Fibroblast of skin of back (primary cell): Measurements from ENCODE around the gene SYT17.

Experiments
- DNase-seq: peaks from one replicate; pipeline ENCODE4 v3.0.0-alpha.2; 2013

SYT17 gene

GRCh38 chr16:19223235-19224170 lies 55.5 kb downstream of the SYT17 start:
- DNase-seq = no peak

DNA sequence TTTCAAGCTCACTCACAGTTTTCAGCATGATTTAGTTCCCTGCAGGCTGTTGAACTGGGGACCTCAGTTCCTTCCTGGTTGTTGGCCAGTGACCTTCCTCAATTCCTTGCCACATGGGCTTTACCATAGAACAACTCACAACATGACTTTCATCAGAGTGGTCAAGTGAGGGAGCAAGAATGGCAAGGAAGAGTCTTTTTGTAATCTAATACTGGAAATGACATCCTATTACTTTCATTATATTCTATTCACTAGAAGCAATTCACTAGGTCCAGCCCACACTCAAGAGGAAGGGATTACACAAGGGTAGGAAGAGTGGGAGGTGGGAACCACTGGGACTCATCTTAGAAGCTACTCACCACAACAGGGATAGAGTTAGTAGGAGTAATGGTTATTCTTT lies 57.6 kb downstream of the SYT17 start:
- DNase-seq = no peak

DNA sequence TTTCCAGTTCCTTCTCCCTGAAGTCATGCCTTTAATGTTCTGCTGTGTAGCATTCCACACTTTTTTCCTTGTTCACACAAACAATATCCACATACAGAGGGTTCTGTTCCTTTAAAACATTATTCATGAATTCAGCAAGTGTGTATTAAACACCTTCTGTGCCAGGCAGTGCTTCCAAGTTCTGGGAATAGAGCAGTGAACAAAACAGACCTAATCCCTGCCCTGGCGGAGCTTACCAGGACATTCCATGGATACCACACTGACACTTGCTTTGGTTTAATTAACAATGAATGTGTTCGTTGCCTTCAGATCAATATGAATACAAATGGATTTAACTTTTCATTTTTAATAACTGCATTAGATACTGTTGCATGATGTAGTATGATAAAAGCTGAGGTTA lies 59.6 kb downstream of the SYT17 start:
- no peak for DNase-seq

DNA sequence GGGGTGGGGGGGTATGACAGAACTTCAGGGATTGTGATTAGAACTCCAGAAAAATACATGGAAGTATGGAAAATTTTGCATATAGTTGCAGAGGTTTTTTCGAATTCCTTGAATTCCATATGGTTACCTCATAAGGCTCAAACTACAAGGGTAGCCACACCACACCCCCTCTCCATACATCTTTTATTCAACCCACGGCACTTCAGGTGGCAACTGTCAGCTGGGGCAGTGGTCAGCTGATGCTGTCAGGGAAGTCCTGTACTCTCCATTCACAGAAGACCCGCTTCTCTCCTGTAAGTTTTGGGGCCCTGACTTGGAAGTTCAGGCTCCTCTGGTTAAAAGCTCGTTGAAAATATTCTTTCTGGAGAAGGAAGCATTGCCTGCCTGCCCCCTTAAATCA lies 60.0 kb downstream of the SYT17 start:
- no peak for DNase-seq

GRCh38 chr16:19228575-19228974 lies 60.5 kb downstream of the SYT17 start:
- DNase-seq = no peak

DNA sequence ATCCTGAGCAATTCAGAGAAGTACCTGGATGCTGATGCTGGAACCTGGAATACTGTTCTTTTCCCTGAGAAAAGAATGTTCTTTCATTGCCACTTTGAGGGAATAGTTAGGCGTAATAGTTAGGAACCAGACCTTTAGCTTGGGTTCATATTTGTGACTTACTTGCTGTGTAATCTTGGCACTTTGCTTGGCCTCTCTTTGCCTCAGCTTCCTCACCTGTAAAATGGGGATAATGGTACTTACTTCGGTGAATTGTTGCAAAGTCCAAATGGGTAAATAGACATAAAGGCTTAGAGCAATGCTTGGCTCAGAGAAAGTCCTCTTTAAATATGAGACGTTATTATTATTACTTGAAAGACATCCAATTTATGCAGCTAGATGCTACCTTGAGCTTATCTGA lies 62.5 kb downstream of the SYT17 start:
- no peak for DNase-seq

GRCh38 chr16:19231881-19232280 lies 63.8 kb downstream of the SYT17 start:
- no peak for DNase-seq

GRCh38 chr16:19232988-19233387 lies 64.9 kb downstream of the SYT17 start:
- no peak for DNase-seq

- no peak for DNase-seq
These were observed 67.4 kb downstream of the SYT17 start for GRCh38 chr16:19235478-19235877.

DNA sequence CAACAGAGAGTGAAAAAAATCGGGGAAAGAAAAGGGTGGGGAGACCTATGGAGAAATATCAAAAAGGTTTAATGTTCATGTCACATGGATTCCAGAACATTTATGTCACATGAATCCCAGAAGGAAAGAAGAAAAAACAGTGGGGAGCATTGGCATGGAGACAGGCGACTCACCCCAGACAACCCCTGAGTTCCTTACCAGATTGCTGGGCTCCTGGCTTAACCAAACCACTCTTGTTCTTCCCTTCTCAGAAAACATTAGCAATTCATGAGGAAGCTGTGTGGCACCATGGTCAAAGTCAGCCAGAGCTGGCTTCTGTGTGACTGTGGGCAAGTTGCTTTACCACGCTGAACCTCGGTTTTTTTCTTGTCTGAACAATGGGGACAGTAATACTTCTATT lies 67.8 kb downstream of the SYT17 start:
- DNase-seq = no peak

- no peak for DNase-seq
These were observed 68.6 kb downstream of the SYT17 start for GRCh38 chr16:19236561-19237209.

GRCh38 chr16:19238406-19238805 lies 70.4 kb downstream of the SYT17 start:
- no peak for DNase-seq

GRCh38 chr16:19239511-19240155 lies 71.6 kb downstream of the SYT17 start:
- DNase-seq = no peak

- DNase-seq = no peak
These were observed 72.5 kb downstream of the SYT17 start for GRCh38 chr16:19240494-19240893.

- DNase-seq = no peak
These were observed 73.5 kb downstream of the SYT17 start for GRCh38 chr16:19241512-19241911.

- no peak for DNase-seq
These were observed 74.1 kb downstream of the SYT17 start for GRCh38 chr16:19242186-19242585.

DNA sequence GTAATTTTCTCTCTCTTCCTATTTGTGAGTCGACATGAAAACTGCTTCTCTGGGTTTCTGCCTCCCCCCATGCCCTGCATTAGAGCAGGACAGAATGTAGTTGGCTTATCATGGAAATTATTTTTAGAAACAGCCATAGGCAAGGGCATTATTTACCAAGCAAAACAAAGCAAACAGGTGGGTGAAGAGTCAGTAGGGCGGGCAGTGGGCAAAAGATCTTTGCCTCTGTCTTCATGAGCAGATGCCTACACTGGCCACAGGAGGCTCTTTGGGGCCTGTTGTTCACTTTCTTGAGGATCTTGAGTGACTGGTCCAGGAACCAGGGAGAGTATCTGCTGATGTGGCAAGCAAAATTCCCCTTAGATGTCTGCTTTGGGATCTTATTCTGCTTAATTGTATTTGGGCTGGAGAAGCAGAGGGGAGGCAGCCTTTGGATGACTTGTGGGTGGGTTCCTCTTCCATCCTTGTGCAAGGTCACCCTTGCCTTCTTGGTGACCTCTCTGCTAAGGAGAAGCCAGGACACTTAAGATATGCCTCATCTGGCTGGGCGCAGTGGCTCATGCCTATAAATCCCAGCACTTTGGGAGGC lies 75.0 kb downstream of the SYT17 start:
- no peak for DNase-seq

DNA sequence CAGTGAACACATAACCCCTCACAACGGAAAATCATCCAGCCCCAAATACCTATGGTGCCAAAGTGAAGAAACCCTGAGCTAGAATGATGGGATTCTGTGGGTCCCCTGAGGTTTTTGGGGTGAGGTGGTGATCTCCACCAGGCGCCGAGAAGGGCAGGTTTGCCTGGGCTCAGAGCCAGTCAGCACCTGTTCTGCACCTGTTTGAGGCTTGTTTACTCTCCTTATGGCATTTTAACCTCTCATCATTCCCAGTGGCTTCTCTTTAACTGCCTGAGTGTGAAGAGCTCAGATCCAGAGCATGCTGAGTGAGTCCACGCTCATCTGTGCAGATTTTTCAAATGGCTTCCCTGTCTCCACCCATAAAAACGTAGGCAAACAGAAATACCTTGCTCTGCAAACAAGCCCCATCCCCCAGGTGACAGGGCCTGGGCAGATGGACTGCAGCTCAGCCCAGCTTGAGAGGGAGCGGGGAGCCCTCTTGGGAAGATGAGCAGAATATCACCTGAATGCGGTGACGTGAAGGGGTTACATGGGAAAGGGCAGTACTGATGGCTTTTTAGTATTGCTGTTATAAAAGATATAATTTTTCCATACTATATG lies 77.4 kb downstream of the SYT17 start:
- DNase-seq = no peak

DNA sequence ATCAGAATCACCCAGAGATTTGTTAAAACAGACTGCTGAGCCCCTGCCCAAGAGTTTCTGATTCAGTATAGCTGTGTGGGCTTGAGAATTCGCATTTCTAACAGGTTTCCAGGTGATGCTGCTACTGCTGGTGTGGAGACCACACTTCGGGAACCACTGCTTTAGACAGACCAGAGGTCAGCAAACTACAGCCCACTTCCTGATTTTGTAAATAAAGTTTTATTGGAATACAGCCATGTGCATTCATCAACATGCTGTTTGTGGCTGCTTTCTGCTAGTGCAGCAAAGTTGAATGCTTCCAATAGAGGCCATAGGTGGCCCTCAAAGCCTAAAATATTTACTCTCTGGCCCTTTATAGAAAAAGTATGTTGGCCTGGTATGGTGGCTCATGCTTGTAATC lies 84.9 kb downstream of the SYT17 start:
- no peak for DNase-seq

DNA sequence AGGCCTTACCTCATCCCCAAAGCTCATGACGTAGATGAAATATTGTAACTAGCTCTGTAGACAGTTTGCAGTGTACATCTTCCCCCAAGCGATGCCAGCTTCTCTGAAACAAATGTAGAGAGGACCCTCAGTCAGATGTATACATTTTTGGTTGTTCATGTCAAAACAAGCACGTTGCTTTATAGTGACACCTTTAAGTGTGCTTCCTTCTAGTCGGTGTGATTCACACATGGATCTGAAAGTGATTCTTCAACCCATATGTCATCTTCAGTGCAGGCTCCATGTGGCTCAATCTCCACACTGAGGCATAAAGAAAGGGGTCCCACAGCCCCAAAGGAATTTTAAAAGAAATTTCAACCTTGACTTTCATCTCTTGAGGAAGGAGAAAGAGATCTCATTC lies 86.6 kb downstream of the SYT17 start:
- DNase-seq = no peak

GRCh38 chr16:19264123-19264673 lies 96.2 kb downstream of the SYT17 start:
- DNase-seq = no peak

DNA sequence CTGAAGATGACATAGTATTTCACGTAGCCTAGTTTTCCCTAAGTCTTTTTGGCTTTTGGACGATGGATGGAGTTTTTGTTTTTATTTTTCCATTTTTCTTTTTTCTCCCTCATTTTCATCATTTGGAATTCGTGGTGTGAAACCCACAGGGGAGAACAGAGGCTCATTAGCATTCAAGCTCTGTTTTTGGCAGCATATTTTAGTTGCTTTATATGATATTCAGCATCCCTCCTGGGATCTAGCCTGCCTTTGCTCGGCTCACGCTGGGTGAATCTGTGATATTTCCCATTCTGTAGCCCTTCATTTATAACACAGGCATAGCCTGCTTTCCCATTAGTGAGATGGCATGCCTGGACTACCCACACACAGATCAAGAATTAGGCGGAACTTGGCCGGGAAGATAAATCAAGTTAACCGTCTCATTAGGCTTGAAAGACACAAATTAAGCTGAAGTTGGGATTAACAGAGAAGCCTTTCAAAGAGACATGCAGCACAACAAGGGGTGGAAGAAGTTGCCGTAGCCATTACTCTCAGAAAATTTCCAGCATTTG lies 97.4 kb downstream of the SYT17 start:
- no peak for DNase-seq
